GM19351 (cell line): ENCODE data around the gene ZNF740.
"Not testable (repeated sequence)": the region's sequence is repeated elsewhere in the genome, so short reads cannot be mapped to it uniquely, and the experiment has no call there.

Experiments used
- ATAC-seq: cut with Tn5 transposase; IDR thresholded peaks from one replicate; pipeline ENCODE4 v1.9.1; 2021; ENCODE audit warnings: mild to moderate bottlenecking, moderate library complexity; ENCODE audit not compliant: unreplicated experiment

ZNF740 gene

DNA sequence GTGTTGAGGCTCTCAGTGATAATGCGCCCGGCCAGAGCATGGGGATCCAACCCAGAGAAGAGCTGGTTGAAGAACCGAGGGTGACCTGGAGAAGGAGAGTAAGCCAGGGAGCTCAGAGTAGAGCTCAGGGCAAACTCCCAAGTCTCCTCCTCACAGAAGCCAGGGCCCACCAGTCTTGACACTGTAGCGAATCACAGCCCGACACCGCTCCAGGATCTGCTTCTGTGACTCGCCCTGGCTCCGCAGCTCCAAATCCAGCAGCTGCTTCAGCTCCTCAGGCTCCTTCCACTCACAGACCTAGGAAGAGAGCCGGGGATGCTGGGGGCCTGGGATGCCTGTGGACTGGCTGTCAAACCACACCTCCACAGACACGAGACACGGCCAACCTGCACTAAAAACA, 8.2 kb upstream of the ZNF740 start:
- ATAC-seq = no peak

DNA sequence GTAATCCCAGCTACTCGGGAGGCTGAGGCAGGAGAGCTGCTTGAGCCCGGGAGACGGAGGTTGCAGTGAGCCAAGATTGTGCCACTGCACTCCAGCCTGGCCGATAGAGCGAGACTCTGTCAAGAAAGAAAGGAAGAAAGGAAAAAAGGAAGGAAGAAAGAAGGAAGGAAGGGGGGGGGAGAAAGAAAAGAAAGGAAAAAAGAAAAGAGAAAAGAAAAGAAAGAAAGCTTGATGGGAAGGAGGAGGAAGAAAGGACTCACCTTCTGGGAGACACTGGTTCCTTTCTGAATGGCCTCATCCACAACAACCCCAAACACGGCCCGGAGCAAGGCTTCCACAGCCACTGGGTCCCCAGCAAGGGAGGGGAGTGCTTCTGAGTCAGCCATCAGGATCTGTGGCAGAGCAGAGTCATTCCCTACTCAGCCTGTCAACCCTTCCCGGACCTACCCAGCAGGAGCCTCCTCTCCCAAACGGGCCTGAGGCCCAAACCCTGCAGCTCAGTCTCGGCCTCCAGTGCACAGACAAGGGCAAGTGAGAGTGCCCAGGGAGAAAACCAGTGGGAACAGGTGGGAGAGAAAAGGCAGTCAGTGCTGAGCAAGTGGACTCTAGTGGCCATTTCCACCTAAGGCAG, 7.3 kb upstream of the ZNF740 start:
- ATAC-seq = no peak

DNA sequence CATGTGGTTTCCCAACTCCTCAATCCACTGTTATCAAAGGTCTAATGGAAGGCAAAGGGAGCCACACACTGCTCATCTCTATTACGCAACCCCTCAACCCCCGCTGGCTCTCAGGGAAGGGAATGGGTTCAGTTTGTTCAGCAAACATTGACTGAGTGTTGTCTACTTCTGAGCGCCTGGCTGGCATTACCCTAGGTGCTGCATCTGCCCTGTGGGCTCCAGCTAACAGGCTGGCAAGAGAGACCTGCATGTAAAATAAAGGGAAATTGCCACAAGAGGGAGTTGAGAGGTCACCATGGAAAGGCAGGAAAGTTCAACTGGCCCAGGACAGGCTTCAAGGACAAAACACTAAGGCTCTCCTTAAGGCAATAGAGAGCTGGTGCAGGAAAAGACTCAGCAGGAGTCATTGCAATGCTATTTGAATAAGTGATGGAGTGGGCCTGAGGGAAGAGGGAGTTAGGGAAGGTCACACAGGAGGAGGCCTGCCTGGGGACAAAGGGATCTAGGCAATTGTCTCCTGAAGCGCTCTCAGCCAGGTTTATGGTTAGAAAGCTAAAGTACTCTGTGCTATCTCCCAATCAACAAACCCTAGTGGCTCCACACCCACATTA, 5.5 kb upstream of the ZNF740 start:
- no peak for ATAC-seq

DNA sequence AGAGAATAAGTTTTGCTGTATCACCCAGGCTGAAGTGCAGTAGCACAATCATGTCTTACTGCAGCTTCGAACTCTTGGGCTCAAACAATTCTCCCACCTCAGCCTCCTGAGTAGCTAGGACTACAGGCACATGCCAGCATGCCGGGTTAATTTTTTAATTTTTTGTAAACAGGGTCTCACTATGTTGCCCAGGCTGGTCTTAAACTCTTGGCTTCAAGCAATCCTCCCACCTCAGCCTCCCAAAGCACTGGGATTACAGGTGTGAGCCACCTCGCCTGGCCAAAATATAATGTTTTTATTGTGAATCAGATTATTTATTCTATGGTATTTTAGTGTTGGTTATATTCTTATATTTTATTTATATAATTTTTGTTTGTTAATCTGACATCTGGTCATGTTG, 3.8 kb upstream of the ZNF740 start:
- no peak for ATAC-seq

DNA sequence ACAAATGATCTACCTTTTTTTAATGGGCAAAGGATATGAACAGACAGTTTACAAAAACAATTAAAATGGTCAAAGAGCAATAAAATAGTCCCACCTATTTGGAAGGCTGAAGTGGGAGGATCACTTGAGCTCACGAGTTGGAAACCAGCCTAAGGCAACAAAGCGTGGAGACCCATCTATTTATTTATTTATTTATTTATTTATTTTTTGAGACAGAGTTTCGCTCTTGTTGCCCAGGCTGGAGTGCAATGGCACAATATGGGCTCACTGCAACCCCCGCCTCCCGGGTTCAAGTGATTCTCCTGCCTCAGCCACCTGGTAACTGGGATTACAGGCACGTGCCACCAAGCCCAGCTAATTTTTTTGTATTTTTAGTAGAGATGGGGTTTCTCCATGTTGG, 3.1 kb upstream of the ZNF740 start:
- ATAC-seq = not testable (repeated sequence)

DNA sequence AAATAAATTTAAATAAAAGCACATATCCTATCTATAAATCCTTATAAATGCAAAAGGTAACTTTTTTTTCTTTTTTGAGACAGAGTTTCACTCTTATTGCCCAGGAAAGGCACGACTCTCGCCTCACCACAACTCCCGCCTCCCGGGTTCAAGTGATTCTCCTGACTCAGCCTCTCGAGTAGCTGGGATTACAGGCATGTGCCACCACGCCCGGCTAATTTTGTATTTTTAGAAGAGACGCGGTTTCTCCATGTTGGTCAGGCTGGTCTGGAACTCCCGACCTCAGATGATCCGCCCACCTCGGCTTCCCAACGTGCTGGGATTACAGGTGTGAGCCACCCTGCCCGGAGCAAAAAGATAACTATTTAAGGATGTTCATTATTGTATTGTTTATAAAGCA, 1.7 kb upstream of the ZNF740 start:
- ATAC-seq = not testable (repeated sequence)

DNA sequence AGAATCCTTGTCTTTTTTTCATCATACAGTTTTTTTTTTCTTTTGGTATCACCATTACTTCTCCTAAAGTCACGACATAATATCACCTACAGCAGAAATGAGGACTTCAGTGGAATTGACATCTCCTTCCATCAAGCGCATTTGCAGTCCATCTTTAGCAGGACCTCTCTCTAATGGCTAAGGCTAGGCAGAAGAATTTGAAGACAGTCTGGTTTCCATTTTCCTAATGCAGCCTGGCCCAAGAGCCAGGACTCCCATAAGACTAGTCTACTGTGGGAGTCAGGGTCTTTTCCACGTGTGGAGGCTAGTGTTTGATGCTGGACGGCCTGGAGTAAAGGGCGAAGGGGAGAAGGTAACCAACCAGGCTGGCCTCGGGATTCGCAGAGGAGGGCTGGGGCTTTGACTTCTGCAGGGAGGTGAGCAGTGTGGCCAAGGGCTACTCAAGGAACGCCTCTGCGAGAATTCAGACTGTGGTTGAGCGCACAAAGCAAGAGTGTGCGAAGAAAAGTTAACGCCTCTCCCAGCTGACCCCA, 769 bp upstream of the ZNF740 start:
- ATAC-seq = peak; percentile 23

DNA sequence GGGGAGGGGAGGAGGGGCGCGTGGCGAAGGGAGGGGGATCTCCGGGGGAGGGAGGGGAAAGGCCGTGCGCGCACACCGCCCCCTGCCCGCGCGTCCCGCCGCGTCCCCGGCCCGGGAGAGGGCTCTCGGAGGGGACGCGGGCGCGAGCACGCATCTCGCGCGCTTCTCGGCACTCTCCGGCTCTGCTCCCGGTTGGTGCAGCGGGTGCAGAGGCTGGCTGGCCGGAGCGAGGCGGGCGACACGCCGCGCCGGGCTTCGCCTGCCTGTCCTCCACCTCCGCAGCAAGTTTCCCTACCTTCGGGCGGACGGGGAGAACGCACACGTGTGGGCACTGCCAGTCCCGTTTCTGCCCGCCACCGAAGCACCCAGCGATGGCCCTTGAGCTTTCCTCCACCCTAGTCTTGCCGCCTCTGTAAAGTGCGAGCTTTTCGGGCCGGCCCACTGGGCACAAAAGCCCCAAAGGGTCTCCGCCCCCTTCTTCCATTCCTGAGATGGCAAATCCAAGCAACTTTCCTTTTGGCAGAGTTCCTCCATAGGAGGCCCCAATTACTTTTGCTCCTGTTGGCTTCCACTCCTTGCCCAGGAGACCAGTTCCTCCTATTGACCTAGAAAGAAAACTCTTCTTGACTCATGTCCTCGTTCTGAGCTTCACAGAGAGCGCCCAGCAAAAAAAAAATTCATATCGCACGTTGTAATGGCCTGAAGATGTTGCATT, 566 bp downstream of the ZNF740 start:
- peak; percentile 53 for ATAC-seq

DNA sequence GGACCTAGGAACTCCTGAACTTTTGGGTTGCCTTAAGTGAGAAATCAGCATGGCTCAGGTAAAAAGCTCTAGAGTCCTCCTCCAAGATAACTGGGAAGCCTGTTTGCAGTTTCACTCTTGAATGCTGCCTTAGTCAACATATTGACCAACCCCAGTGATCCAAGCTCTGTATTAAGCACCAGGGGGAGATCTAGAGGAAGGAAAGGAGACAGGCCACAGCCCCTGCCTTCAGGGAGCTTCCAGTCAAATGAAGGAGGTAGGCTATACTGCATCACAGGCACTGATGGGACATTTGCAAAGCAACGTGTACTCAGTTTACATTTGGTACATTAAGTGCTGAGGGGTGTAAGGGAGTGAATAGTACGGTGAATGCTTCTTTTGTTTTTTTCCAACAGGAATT, 1.4 kb downstream of the ZNF740 start:
- no peak for ATAC-seq

DNA sequence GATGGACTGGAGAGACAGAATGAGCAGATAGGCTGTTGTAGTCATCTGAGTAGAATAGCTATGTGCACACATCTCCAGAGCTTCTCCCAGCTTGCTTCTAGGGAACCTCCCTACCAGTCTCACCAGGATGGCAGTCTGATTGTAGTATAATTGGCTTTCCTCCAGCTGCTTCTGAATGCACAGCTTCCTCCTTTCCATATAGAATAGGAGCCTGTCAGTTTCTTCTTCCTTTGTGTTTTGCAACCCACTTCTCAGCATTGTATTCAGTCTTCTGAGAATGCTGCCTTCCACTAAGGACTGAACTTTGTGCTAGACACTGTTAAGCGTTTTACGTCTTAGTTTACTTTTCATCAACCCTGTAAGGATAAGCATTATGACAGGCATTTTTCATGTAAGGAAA, 2.4 kb downstream of the ZNF740 start:
- ATAC-seq = no peak

DNA sequence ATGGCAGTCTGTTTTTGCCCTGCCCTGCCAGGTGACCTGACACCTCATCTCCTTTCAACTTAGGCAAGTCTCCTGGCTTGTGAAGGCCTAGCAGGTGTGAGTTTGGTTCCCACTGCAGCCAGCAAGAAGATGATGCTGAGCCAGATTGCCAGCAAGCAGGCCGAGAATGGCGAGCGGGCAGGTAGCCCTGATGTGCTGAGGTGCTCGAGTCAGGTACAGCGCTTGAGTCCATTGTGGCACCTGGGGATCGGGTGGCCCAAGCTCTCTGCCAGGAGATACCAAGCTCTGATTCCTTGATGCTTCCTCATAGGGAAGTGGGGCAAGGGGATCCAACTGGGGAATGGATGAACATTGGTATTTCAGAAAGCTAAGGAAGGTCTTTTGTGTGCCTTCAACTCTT, 4.3 kb downstream of the ZNF740 start:
- no peak for ATAC-seq

DNA sequence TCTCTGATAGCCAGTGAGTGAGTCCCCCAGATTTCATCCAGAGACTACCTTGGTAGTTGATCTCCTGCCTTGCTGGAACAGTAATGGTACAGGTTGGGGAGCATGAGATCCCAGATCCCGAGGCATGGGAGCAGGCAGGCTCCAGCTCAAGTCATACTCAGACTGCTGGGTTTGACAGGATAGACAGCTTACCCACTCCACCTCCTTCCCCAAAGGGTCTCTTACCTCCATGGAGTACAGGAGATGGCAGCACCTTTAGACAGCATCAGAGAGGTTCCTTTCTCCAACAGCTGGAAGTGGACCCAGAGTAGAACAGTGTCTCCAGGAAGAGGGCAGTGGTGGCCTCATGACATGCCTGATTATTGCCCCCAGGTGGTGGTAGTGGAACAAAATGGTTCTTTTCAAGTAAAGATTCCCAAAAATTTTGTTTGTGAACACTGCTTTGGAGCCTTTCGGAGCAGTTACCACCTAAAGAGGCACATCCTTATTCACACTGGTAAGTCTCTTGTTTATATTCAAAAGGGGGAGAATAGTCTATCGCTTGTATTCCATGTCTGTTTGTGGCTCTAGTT, 5.1 kb downstream of the ZNF740 start:
- no peak for ATAC-seq

DNA sequence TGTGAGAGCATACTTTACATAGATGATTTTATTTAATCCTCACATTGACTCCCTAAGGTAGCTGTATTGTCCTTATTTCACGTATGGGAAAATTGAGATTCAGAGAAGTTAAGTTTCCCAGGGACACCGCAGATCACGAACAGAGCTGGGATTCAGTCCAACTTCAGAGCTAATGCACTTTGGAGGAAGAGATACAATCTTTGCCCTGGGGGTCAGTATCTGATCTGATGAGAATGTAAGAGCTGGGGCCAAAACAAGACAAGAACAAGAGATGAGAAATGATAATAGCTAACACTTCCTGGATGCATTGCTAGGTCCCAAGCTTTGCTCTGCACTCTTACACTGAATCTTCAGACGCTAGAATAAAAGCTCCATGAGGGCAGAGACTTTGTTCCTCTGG, 6.2 kb downstream of the ZNF740 start:
- ATAC-seq = no peak

DNA sequence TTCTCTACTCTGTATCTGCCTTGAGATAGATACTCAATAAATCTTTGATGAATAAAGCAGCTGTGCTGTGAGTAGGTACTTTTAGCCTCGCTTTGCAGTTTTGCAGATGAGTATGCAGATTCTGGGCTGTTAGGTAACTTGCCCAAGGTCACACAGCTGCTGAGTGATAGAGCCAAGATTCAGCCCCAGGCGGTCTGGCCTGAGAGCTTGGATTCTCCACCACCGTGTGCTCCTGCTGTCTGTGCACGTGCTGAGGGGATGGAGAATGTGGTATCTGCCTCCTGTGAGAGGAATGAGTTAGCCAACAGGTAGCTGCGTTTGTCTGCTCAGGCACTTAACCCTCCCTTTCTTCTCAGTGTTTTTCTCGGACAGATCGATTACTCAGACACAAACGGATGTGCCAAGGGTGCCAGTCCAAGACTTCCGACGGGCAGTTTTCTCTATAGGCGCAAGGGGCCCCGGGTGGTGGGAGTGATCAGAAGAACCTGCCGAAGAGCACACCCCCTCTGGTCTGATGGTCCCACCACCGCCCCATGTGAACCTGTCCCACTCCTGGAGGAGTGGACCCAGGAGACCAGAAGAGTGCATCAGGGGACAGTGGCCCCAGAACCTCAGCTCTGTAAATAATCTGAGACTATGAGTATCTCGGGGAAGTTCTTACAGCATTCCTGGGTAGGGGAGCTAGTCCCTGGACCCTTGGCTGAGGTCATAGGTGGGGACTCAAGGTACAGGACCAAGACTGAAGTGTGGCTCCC, 6.8 kb downstream of the ZNF740 start:
- no peak for ATAC-seq

DNA sequence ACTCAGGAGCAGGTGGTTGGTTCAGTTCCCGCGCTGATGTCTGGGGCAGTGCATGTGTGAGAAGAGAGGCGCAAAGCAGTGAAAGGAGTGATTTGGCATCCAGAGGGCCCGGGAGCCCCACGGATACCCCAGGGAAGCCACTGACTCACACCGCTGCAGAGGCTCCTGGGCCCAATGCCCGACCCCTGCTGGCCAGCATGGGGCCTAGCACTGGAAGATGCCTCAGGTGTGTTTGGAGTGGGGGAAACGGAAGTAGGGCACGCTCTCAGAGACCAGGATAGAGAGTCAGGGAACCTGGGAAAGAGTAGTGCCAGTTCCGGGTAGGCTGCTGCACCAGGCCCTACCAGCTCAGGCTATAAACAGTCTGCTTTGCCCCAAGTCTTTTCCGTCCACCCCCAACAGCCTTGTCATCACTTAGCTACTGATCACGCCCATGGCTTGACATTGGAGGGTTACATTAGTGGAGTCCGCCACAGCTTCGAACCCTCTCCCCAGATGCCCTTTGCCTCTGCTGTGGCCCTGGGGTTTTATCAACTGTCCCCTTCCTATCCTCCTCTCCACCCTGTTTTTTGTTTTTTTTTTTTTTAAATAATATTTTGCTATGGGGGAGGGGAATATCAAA, 9.7 kb downstream of the ZNF740 start:
- peak; percentile 76 for ATAC-seq

DNA sequence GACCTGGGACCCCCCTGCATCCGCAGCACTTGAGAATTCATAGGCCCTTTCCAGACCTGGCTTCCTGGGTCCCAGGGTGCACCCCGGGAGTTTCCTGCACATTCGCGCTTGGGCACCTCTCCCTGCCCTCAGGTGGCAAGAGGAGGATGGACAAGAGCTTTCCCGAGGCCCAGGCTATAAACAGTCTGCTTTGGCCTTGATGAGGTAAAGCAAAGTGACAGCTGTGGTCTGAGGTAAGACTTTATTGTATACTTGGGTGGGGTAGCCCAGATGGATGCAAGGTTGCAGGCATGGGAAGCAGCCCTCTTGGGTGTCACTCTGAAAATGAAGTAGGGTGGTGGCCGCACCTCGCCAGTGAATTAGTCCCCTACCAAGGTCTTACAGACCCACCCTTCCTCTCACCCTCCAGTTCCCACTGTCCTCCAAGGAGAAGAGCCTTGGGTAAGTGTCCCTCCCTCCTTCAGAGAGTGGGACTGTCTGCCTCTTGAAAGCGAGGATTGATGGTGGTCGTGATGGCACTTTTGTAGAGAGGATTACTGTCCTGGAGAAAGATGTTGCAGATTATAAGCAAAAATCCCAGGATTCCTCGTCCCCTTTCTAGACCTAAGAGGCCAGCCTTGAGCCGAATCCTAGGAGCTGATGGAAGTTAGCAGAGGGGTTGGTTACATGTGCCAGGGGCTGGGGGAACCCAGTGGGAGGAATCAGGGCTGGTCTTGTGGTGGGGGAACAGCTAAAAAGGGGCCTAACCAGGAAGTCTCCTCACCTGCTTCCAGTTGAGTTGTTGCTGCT, 10.8 kb downstream of the ZNF740 start:
- ATAC-seq = no peak

DNA sequence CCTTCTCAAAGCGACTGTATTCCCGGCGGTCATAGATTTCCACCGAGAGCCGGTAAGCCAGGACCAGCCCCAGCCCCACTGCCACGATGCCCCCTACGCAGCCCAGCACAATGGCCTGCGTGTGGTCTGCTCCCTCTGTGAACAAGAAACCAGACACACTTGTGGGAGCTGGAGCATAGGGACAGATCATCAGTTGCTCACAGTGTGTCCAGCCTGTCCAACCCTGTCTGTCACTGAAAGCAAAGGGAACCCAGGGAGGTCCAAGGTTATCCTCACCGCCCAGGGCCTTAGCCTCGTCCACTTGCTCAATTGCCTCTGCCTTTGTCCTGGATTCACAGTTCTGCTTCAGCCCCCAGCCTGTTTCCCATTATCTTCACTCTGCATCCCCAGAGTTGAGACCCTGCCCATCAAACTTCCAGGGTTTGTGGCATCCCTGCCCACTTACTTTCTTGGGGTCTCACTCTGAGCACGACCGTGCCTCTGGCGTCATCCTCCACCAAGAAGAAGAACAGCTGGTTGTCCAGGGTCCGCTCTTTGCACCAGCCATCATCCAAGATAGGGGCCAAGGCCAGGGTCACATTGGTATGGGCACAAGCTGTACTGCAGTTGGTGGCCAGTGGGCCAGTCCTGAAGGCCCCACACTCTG, 11.5 kb downstream of the ZNF740 start:
- no peak for ATAC-seq

DNA sequence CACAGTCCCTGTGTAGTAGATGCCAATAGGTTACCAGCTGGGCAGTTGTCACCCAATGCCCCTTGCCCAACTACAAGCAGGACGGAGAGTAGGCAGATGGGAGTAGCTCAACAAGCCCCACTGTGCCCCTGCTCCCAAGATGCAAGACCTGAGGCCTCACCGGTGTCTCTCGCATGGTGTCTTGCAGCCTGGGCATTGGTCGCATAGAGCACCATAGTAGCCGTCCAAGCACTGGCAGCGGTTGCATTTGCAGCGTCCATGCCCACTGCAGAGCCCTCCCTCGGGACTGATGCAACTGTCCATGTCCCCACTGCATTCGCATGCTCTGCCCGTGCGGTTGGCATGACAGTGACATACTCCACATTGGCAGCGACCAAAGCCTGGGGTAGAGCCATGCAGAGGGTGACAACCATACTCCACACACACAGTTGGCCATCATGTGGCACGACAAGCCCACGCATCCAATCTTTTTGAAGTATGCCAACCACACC, 12.1 kb downstream of the ZNF740 start:
- ATAC-seq = no peak

DNA sequence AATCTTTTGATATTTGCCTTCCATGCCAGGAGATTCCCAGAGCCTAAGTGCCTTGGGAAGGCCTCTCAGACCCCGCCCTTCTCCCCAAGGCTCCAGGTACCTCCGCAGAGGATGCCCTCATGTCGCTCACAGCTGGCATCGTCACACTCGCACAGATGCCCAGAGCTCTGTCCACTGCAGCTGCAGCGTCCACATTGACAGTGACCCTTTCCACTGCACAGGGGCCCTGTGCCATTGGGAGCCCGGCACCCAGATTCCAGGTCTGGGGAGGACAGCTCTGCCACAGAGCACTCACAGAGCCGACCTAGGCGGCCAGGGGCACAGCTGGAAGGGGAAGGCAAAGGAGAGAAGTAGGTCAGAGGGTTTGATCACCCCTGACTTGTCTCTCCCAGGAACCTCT, 12.5 kb downstream of the ZNF740 start:
- no peak for ATAC-seq
